HepG2 (cell line): ENCODE data around the gene CACNA1C.

Source experiments
- BCL6 ChIP-seq: IDR thresholded peaks from 2 replicates; pipeline ENCODE4 v1.6.1; 2016; ENCODE audit warnings: missing genetic modification reagents, missing compliant biosample characterization
- BRF2 ChIP-seq: sonication (generic); formaldehyde crosslinking; IDR thresholded peaks from 2 replicates; pipeline ENCODE4 v1.8.1; 2022; ENCODE audit warnings: mild to moderate bottlenecking, missing genetic modification reagents
- CREM ChIP-seq, 2 experiments: sonication (generic) in 1 of 2; formaldehyde crosslinking in 1 of 2; IDR thresholded peaks; 2 replicates each; pipeline versions ENCODE4 v1.4.0 to v1.6.1; 2016 to 2020; ENCODE audit warnings: antibody characterized with exemption in 1 of 2, mild to moderate bottlenecking in 1 of 2, missing genetic modification reagents in 1 of 2
- CTCF ChIP-seq: sonication (generic); formaldehyde crosslinking; IDR thresholded peaks from 2 replicates; pipeline ENCODE4 v1.5.0; 2020; ENCODE audit warnings: mild to moderate bottlenecking, missing genetic modification reagents, moderate library complexity
- MLXIP ChIP-seq: sonication (generic); formaldehyde crosslinking; IDR thresholded peaks from 2 replicates; pipeline ENCODE4 v1.9.0; 2021; ENCODE audit warnings: missing genetic modification reagents, borderline replicate concordance
- NR3C1 ChIP-seq: sonication (generic); formaldehyde crosslinking; IDR thresholded peaks from 2 replicates; pipeline ENCODE4 v1.4.0; 2020; ENCODE audit warnings: missing genetic modification reagents
- PHF20 ChIP-seq: sonication (generic); formaldehyde crosslinking; IDR thresholded peaks from 2 replicates; pipeline ENCODE4 v1.5.0; 2020; ENCODE audit warnings: mild to moderate bottlenecking, missing genetic modification reagents
- PRPF4 ChIP-seq: fragments of 200-400 bp; formaldehyde crosslinking; IDR thresholded peaks from 2 replicates; pipeline ENCODE4 v1.6.1; 2016; ENCODE audit warnings: low read length, low read depth; ENCODE audit not compliant: poor library complexity, severe bottlenecking
- RAD21 ChIP-seq: fragments of 450-650 bp; formaldehyde crosslinking; IDR thresholded peaks from 2 replicates; pipeline ENCODE4 v1.5.0; 2020; ENCODE audit warnings: mild to moderate bottlenecking
- SOX13 ChIP-seq, 3 experiments: fragments of 450-650 bp in 1 of 3; sonication (generic) in 1 of 3; formaldehyde crosslinking in 1 of 3; IDR thresholded peaks in 2 of 3; conservative IDR thresholded peaks in 1 of 3; 2 replicates each; pipeline versions ENCODE4 v1.5.0 to v1.6.1; 2016 to 2020; ENCODE audit warnings: antibody characterized with exemption in 1 of 3, mild to moderate bottlenecking in 1 of 3, missing compliant biosample characterization in 1 of 3, missing genetic modification reagents in 1 of 3, moderate library complexity in 1 of 3
- XRCC5 ChIP-seq: fragments of 200-400 bp; formaldehyde crosslinking; optimal IDR thresholded peaks from 2 replicates; pipeline ENCODE3; 2017; ENCODE audit warnings: mild to moderate bottlenecking, low read length
- ZNF367 ChIP-seq: sonication (generic); formaldehyde crosslinking; IDR thresholded peaks from 2 replicates; pipeline ENCODE4 v1.4.0; 2020; ENCODE audit warnings: missing genetic modification reagents, borderline replicate concordance

- TF ChIP-seq PHF20 (CRISPR knock-in tag) (no peak), ZNF367 (no peak), BRF2 (no peak), RAD21 (no peak), NR3C1 (CRISPR knock-in tag) (no peak), CTCF (CRISPR knock-in tag) (no peak), BCL6 (CRISPR knock-in tag) (no peak), SOX13 (IDR thresholded peaks at IDR 0.05) (no peak), SOX13 (CRISPR knock-in tag; conservative IDR thresholded peaks at IDR 0.05 in 1 of 2, IDR thresholded peaks at IDR 0.05 in 1 of 2) (no peak), PRPF4 (no peak), MLXIP (no peak), CREM (IDR thresholded peaks at IDR 0.05) (no peak), CREM (CRISPR knock-in tag; IDR thresholded peaks at IDR 0.05) (no peak), XRCC5 (no peak)
Measured at GRCh38 chr12:2486796-2487195, 434.0 kb downstream of the CACNA1C start.
